HEK293T (cell line): ENCODE data around the gene APCDD1.

Experiments used
- BHLHE40 ChIP-seq: fragments of 450-650 bp; IDR thresholded peaks from 2 replicates; pipeline ENCODE4 v1.6.1; 2016; ENCODE audit warnings: mild to moderate bottlenecking, moderate library complexity, borderline replicate concordance
- ELF4 ChIP-seq: fragments of 450-650 bp; IDR thresholded peaks from 2 replicates; pipeline ENCODE4 v1.6.1; 2017; ENCODE audit warnings: antibody characterized with exemption
- FOXA1 ChIP-seq: fragments of 450-650 bp; IDR thresholded peaks from 2 replicates; pipeline ENCODE4 v1.6.1; 2016; ENCODE audit warnings: mild to moderate bottlenecking
- FOXM1 ChIP-seq: fragments of 450-650 bp; IDR thresholded peaks from 2 replicates; pipeline ENCODE4 v1.6.1; 2017; ENCODE audit warnings: mild to moderate bottlenecking, borderline replicate concordance
- HDGF ChIP-seq: fragments of 450-650 bp; IDR thresholded peaks from 2 replicates; pipeline ENCODE4 v1.6.1; 2017; ENCODE audit warnings: antibody characterized with exemption, borderline replicate concordance
- L3MBTL2 ChIP-seq: fragments of 450-650 bp; conservative IDR thresholded peaks from 2 replicates; pipeline ENCODE4 v1.6.1; 2016; ENCODE audit warnings: mild to moderate bottlenecking
- LEF1 ChIP-seq: fragments of 450-650 bp; IDR thresholded peaks from 2 replicates; pipeline ENCODE4 v1.6.1; 2017; ENCODE audit warnings: mild to moderate bottlenecking, borderline replicate concordance
- SP1 ChIP-seq: fragments of 450-650 bp; IDR thresholded peaks from 2 replicates; pipeline ENCODE4 v1.6.1; 2017
- SUZ12 ChIP-seq: fragments of 450-650 bp; IDR thresholded peaks from 2 replicates; pipeline ENCODE4 v1.6.1; 2016; ENCODE audit warnings: mild to moderate bottlenecking
- TARDBP ChIP-seq: fragments of 450-650 bp; IDR thresholded peaks from 2 replicates; pipeline ENCODE4 v1.6.1; 2016
- TF ChIP-seq, protein P1 (sequence below): fragments of 450-650 bp; IDR thresholded peaks from 2 replicates; pipeline ENCODE4 v1.6.1; 2016

DNA sequence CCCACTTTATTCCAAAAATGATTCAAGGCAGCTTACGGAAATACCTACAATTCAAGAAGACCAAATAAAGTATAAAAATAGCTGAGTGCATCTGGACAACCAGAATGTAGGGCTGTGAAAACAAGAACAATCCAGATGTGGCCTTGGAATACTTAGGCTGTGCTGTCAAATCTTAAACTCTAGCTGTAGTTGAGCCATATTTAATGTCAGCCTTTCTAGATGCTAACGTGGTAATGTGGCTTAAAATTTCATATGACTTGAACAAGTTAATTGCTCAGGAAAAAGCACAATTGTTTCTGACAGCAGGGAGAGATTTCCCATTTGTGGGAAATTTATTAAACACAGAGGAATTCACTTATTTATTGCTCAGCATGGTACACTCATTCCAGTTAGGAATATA lies 56.8 kb downstream of the APCDD1 start:
- TF ChIP-seq L3MBTL2 (no peak), TARDBP (no peak), SUZ12 (no peak), SP1 (no peak), FOXA1 (no peak), HDGF (no peak), ELF4 (no peak), LEF1 (no peak), FOXM1 (no peak), BHLHE40 (no peak)
- TF ChIP-seq, protein P1, sequence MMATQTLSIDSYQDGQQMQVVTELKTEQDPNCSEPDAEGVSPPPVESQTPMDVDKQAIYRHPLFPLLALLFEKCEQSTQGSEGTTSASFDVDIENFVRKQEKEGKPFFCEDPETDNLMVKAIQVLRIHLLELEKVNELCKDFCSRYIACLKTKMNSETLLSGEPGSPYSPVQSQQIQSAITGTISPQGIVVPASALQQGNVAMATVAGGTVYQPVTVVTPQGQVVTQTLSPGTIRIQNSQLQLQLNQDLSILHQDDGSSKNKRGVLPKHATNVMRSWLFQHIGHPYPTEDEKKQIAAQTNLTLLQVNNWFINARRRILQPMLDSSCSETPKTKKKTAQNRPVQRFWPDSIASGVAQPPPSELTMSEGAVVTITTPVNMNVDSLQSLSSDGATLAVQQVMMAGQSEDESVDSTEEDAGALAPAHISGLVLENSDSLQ, result no peak
